GM10847 (cell line): ENCODE results near the gene UNC119.

Source experiments
- POLR2A ChIP-seq: IDR thresholded peaks from 2 replicates; pipeline ENCODE4 v1.6.1; 2011; ENCODE audit not compliant: insufficient read length; ENCODE audit errors: extremely low read depth

Gene UNC119

GRCh38 chr17:28552176-28552999 lies at the start of gene UNC119:
UNC119 (minus strand) TSS chr17:28552624; CDS start chr17:28552557, 67 bp downstream.
- peak; percentile 79 for TF ChIP-seq POLR2A

- no peak for TF ChIP-seq POLR2A
Observed at GRCh38 chr17:28599311-28600184, 47.1 kb upstream of the UNC119 start.

- peak; percentile 87 for TF ChIP-seq POLR2A
Observed at GRCh38 chr17:28598799-28599310, 46.4 kb upstream of the UNC119 start, which contains the start of gene SPAG5. SPAG5 (minus strand) TSS chr17:28599025; CDS start chr17:28598946, 79 bp downstream.

- TF ChIP-seq POLR2A, result no peak
Observed at GRCh38 chr17:28598389-28598788, 46.0 kb upstream of the UNC119 start.

GRCh38 chr17:28597606-28598383 lies 45.4 kb upstream of the UNC119 start:
- no peak for TF ChIP-seq POLR2A

GRCh38 chr17:28592260-28592659 lies 39.8 kb upstream of the UNC119 start:
- no peak for TF ChIP-seq POLR2A

- no peak for TF ChIP-seq POLR2A
Observed at GRCh38 chr17:28585851-28586250, 33.4 kb upstream of the UNC119 start.

GRCh38 chr17:28584434-28584833 lies 32.0 kb upstream of the UNC119 start:
- TF ChIP-seq POLR2A, result no peak

- TF ChIP-seq POLR2A, result no peak
Observed at GRCh38 chr17:28582513-28582912, 30.1 kb upstream of the UNC119 start.

GRCh38 chr17:28580959-28581358 lies 28.5 kb upstream of the UNC119 start:
- TF ChIP-seq POLR2A, result no peak

- TF ChIP-seq POLR2A, result no peak
Observed at GRCh38 chr17:28579526-28579925, 27.1 kb upstream of the UNC119 start.

- TF ChIP-seq POLR2A, result no peak
Observed at GRCh38 chr17:28578246-28579195, 26.1 kb upstream of the UNC119 start.

GRCh38 chr17:28577466-28577824 lies 25.0 kb upstream of the UNC119 start:
- TF ChIP-seq POLR2A, result no peak
